ENCODE data around the gene TRIP13.

- no peak for TF ChIP-seq EZH2 (IDR thresholded peaks at IDR 0.05; ENCODE audit: insufficient read depth, poor library complexity, severe bottlenecking)
- no peak for TF ChIP-seq EZH2phosphoT487 (IDR thresholded peaks at IDR 0.05; ENCODE audit: insufficient read depth, low read depth)
Observed at GRCh38 chr5:951940-952596, 59.4 kb downstream of the TRIP13 start.
